IMR-90 (cell line): ENCODE measurements around the gene PCED1B.

Source experiments
- BHLHE40 ChIP-seq: fragments of 150-350 bp; IDR thresholded peaks from 2 replicates; pipeline ENCODE4 v1.6.1; 2016; ENCODE audit warnings: mild to moderate bottlenecking, low read depth, low read length
- CHD1 ChIP-seq: IDR thresholded peaks from 2 replicates; pipeline ENCODE4 v1.6.1; 2012; ENCODE audit warnings: low read depth, low read length, improper control_type of control experiment
- MXI1 ChIP-seq: IDR thresholded peaks from 2 replicates; pipeline ENCODE4 v1.6.1; 2012; ENCODE audit warnings: low read depth, mild to moderate bottlenecking, low read length, moderate library complexity, borderline replicate concordance
- POLR2A ChIP-seq: IDR thresholded peaks from 2 replicates; pipeline ENCODE4 v1.6.1; 2012; ENCODE audit warnings: mild to moderate bottlenecking, low read depth, low read length
- SMC3 ChIP-seq: fragments of 150-350 bp; IDR thresholded peaks from 2 replicates; pipeline ENCODE4 v1.6.1; 2016; ENCODE audit warnings: low read depth, mild to moderate bottlenecking, antibody characterized with exemption, low read length, moderate library complexity
- TF ChIP-seq, protein P1 (sequence below): conservative IDR thresholded peaks from 2 replicates; pipeline ENCODE4 v1.5.1; 2012; ENCODE audit warnings: mild to moderate bottlenecking, low read depth, low read length, improper control_type of control experiment

DNA sequence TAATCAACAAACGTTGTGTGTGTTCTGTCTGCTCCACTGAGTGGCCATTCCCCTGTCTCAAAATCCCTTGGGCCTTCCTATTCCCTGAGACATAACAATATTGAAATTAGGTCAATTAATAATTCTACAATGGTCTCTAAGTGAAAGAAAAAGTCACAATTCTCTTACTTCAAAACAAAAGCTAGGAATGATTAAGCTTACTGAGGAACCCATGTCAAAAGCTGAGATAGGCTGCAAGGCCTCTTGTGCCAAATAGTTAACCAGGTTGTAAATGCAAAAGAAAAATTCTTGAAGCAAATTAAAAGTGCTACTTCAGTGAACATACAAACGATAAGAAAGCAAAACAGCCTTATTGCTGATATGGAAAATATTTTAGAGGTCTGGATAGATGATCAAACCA, 65.3 kb downstream of the PCED1B start:
- TF ChIP-seq, protein P1, sequence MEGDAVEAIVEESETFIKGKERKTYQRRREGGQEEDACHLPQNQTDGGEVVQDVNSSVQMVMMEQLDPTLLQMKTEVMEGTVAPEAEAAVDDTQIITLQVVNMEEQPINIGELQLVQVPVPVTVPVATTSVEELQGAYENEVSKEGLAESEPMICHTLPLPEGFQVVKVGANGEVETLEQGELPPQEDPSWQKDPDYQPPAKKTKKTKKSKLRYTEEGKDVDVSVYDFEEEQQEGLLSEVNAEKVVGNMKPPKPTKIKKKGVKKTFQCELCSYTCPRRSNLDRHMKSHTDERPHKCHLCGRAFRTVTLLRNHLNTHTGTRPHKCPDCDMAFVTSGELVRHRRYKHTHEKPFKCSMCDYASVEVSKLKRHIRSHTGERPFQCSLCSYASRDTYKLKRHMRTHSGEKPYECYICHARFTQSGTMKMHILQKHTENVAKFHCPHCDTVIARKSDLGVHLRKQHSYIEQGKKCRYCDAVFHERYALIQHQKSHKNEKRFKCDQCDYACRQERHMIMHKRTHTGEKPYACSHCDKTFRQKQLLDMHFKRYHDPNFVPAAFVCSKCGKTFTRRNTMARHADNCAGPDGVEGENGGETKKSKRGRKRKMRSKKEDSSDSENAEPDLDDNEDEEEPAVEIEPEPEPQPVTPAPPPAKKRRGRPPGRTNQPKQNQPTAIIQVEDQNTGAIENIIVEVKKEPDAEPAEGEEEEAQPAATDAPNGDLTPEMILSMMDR: no peak
- TF ChIP-seq SMC3 (no peak), POLR2A (no peak), BHLHE40 (no peak), MXI1 (no peak), CHD1 (no peak)
